RWPE2 (cell line): Measurements from ENCODE around the gene SWSAP1.

Experiments used
- ATAC-seq: fragments of 200-7000 bp; cut with Tn5 transposase; 3 replicates; pipeline ENCODE4 v1.9.1; 2021; ENCODE audit warnings: low read depth
- DNase-seq: peaks from one replicate; pipeline ENCODE4 v3.0.0-alpha.2; 2020; ENCODE audit warnings: low spot score
- H3K27ac ChIP-seq: fragments of 450-650 bp; 2 replicates; pipeline ENCODE4 v1.5.1; 2017; ENCODE audit warnings: mild to moderate bottlenecking; ENCODE audit not compliant: poor library complexity, severe bottlenecking
- H3K27me3 ChIP-seq: fragments of 250-450 bp; sonication (Bioruptor Pico); 2 replicates; pipeline ENCODE4 v1.5.1; 2021; ENCODE audit warnings: mild to moderate bottlenecking, moderate library complexity; ENCODE audit not compliant: insufficient read depth, poor library complexity, severe bottlenecking
- H3K36me3 ChIP-seq: fragments of 250-450 bp; sonication (Bioruptor Pico); 2 replicates; pipeline ENCODE4 v1.5.1; 2020; ENCODE audit warnings: low read depth, mild to moderate bottlenecking, moderate library complexity
- H3K4me1 ChIP-seq: fragments of 250-450 bp; sonication (Bioruptor Pico); 2 replicates; pipeline ENCODE4 v1.5.1; 2021; ENCODE audit warnings: mild to moderate bottlenecking, moderate library complexity; ENCODE audit not compliant: insufficient read depth, poor library complexity, severe bottlenecking
- H3K4me3 ChIP-seq: fragments of 250-450 bp; sonication (Bioruptor Pico); 2 replicates; pipeline ENCODE4 v1.5.1; 2021; ENCODE audit warnings: mild to moderate bottlenecking, moderate library complexity; ENCODE audit not compliant: severe bottlenecking
- H3K9me3 ChIP-seq: fragments of 250-450 bp; sonication (Bioruptor Pico); 2 replicates; pipeline ENCODE4 v1.5.1; 2021; ENCODE audit warnings: mild to moderate bottlenecking, moderate library complexity; ENCODE audit not compliant: severe bottlenecking
- TF ChIP-seq, protein P1 (sequence below): fragments of 450-650 bp; IDR thresholded peaks from one replicate; pipeline ENCODE4 v1.5.1; 2017; ENCODE audit warnings: mild to moderate bottlenecking, moderate library complexity; ENCODE audit not compliant: poor library complexity, severe bottlenecking

SWSAP1 gene

DNA sequence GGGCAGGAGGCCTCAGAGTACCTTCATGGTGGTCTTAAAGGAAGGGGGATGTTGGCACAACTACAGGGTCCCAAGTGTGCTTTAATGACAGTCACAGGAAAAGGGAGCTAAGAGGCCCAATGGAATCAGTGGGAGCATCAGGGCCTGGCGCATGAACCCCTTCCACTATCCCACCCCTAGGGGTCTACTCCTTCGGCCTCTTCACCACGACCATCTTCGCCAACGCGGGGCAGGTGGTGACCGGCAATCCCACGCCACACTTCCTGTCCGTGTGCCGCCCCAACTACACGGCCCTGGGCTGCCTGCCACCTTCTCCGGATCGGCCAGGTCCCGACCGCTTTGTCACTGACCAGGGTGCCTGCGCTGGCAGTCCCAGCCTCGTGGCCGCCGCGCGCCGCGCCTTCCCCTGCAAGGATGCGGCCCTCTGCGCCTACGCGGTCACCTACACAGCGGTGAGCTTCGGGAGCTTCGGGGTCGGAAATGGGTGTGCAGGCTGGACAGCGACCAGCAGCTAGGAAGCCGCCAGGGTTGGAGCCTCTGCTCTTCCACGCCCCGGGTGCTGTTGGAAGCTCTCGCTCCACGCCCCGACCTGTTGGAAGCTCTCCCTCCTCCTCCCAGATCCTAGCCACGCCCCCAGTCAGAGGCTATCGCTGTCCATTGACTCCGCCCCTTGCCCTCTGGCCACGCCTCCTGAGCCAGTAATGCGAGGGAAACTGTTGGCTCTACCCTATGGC, 13.3 kb upstream of the SWSAP1 start:
- peak; percentile 29; the same call in 1 of the 3 replicates for ATAC-seq

DNA sequence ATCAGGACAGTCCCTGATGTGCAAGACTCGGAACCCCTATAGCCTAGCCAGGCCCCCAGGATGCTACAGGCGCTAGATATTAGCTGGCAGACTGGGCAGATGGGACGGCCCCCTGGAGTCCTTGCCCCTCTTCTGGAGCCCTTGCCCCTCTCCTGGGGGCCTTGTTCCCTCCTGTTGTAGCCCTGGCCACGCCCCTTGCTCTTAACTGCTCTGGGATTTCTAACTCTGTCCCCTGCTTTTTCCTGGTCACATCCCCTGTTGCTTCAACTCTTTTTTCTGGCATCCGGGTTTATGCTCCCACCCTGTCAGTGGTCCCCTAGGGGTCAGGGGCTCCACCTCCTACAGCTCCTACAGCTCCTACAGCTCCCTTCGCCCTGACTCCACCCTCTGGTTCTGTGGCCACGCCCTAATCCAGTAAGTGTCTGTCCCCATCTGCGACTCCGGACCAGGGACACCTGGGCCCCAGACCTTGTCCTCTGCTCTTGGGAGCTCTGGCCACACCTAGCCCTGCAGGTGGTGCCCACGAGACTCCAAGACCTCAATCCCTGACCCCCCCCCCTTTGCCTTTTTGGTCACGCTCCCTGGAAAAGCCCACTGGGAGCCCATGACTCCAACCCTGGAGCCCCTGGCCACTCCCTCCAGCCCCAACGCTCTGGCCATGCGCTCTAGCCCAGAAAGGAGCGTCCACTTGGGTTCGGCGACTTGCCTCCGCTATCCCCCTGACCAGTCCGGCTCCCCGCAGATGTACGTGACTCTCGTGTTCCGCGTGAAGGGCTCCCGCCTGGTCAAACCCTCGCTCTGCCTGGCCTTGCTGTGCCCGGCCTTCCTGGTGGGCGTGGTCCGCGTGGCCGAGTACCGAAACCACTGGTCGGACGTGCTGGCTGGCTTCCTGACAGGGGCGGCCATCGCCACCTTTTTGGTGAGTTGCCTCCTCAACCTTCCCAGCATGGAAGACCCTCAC, 12.4 kb upstream of the SWSAP1 start:
- DNase-seq, result no peak
- Histone ChIP-seq H3K4me1 (no peaks in the 10 kb centered on the region), H3K9me3 (no peaks in the 10 kb centered on the region), H3K36me3 (no peaks in the 10 kb centered on the region; the same call in none of the 2 replicates), H3K4me3 (no peak overlapping the region), H3K27me3 (no peaks in the 10 kb centered on the region), H3K27ac (no peak overlapping the region)
- TF ChIP-seq, protein P1, sequence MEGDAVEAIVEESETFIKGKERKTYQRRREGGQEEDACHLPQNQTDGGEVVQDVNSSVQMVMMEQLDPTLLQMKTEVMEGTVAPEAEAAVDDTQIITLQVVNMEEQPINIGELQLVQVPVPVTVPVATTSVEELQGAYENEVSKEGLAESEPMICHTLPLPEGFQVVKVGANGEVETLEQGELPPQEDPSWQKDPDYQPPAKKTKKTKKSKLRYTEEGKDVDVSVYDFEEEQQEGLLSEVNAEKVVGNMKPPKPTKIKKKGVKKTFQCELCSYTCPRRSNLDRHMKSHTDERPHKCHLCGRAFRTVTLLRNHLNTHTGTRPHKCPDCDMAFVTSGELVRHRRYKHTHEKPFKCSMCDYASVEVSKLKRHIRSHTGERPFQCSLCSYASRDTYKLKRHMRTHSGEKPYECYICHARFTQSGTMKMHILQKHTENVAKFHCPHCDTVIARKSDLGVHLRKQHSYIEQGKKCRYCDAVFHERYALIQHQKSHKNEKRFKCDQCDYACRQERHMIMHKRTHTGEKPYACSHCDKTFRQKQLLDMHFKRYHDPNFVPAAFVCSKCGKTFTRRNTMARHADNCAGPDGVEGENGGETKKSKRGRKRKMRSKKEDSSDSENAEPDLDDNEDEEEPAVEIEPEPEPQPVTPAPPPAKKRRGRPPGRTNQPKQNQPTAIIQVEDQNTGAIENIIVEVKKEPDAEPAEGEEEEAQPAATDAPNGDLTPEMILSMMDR, result no peak
- ATAC-seq, result no peak

More for the DNA sequence above, 13.3 kb upstream of the SWSAP1 start:
- Histone ChIP-seq H3K27ac (no peak overlapping the region), H3K4me3 (no peak overlapping the region), H3K36me3 (no peaks in the 10 kb centered on the region; the same call in none of the 2 replicates), H3K27me3 (no peaks in the 10 kb centered on the region), H3K4me1 (no peaks in the 10 kb centered on the region), H3K9me3 (no peaks in the 10 kb centered on the region)
- no peak for DNase-seq
- TF ChIP-seq, protein P1, result no peak

DNA sequence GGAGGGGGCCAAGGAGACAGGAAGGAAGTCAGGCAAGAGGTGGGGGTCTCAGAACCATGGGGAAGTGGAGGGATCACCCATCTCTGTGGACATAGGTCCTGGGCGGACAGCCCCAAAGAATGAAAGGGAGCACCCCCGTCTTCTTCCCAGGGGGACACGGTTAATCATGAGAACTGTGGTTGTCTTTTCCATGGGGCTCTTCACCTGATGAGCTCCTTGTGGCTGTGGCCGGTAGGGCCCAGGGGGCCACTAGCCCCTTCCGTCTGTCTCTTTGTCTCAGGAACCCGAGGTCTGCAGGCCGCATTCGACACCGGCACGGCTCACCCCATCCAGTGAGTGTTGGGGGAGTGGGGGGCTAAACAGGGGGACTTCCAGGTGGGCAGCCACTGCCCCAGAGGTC, 10.6 kb upstream of the SWSAP1 start:
- ATAC-seq (no peak), DNase-seq (no peak)
- Histone ChIP-seq H3K9me3 (no peaks in the 10 kb centered on the region), H3K4me1 (no peaks in the 10 kb centered on the region), H3K27me3 (no peaks in the 10 kb centered on the region), H3K36me3 (no peaks in the 10 kb centered on the region; the same call in none of the 2 replicates), H3K27ac (no peak overlapping the region), H3K4me3 (no peak overlapping the region)
- TF ChIP-seq, protein P1, result no peak

DNA sequence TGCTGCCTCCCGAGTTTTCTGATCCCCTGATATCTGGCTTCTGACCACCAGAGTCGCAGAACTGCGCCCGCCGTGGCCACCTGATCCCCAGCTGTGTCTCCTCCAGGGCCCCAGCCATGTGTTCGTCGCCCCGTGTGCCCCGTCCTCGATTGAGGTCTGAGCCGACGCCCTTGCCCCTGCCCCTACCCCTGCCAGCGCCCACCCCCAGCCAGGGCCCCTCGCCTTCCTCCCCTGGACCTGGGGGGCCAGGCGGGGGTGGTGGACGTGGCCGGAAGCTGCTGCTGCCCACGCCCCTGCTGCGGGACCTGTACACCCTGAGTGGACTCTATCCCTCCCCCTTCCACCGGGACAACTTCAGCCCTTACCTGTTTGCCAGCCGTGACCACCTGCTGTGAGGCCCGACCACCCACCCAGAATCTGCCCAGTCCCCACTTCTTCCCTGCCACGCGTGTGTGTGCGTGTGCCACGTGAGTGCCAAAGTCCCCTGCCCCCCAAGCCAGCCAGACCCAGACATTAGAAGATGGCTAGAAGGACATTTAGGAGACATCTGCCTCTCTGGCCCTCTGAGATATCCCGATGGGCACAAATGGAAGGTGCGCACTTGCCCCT, 10.1 kb upstream of the SWSAP1 start:
- ATAC-seq (no peak), DNase-seq (no peak)
- Histone ChIP-seq H3K36me3 (no peaks in the 10 kb centered on the region; the same call in none of the 2 replicates), H3K4me1 (no peaks in the 10 kb centered on the region), H3K4me3 (no peak overlapping the region), H3K27me3 (no peaks in the 10 kb centered on the region), H3K9me3 (no peaks in the 10 kb centered on the region), H3K27ac (no peak overlapping the region)
- TF ChIP-seq, protein P1, result no peak
